ENCODE results near the gene UTS2R. TPM values are rescaled to one million over a fixed set of nuclear protein-coding genes. Genes with fewer than 3 reads are reported as not detected.
A peak's percentile ranks its signal among the peaks of the same experiment; 100 is the strongest.
"Not testable (repeated sequence)": the region's sequence is repeated elsewhere in the genome, so short reads cannot be mapped to it uniquely, and the experiment has no call there.

The UTS2R gene
- total RNA-seq, 1 donor, result not detected

GRCh38 chr17:82378741-82379021 is 7.1 kb downstream of the UTS2R start:
- no peaks in the 10 kb centered on the region for H3K4me1 ChIP-seq (ENCODE audit: insufficient read depth, low read length)
- peaks cover 37% of the 10 kb centered on the region for H3K27me3 ChIP-seq (ENCODE audit: insufficient read depth, low read length)
- no peaks in the 10 kb centered on the region for H3K9me3 ChIP-seq (ENCODE audit: low read depth, low read length)
- no peak overlapping the region for H3K27ac ChIP-seq (ENCODE audit: low read depth, low read length)
- no peaks in the 10 kb centered on the region for H3K36me3 ChIP-seq (ENCODE audit: insufficient read depth, low read length)
- H3K4me2 ChIP-seq (ENCODE audit: insufficient read depth, low read length), result no peak overlapping the region
- H4K20me1 ChIP-seq (ENCODE audit: insufficient read depth, low read length), result no peaks in the 10 kb centered on the region
- no peak overlapping the region for H3K4me3 ChIP-seq (ENCODE audit: insufficient read depth, low read length)
- H2AFZ ChIP-seq (ENCODE audit: low read length), result no peak overlapping the region
- peak; percentile 75 for DNase-seq (ENCODE audit: insufficient read length, low spot score, missing footprints)
- H3K79me2 ChIP-seq (ENCODE audit: insufficient read depth, low read length), result no peaks in the 10 kb centered on the region
- TF ChIP-seq CTCF (IDR thresholded peaks at IDR 0.05; ENCODE audit: extremely low read depth, low read depth, low read length), result no peak

GRCh38 chr17:82380860-82381702 is 9.5 kb downstream of the UTS2R start:
- TF ChIP-seq CTCF (IDR thresholded peaks at IDR 0.05; ENCODE audit: extremely low read depth, low read depth, low read length), result no peak
- peaks cover 34% of the 10 kb centered on the region for H3K27me3 ChIP-seq (ENCODE audit: insufficient read depth, low read length)
- H3K36me3 ChIP-seq (ENCODE audit: insufficient read depth, low read length), result no peaks in the 10 kb centered on the region
- H4K20me1 ChIP-seq (ENCODE audit: insufficient read depth, low read length), result no peaks in the 10 kb centered on the region
- no peak overlapping the region for H2AFZ ChIP-seq (ENCODE audit: low read length)
- no peaks in the 10 kb centered on the region for H3K79me2 ChIP-seq (ENCODE audit: insufficient read depth, low read length)
- H3K4me2 ChIP-seq (ENCODE audit: insufficient read depth, low read length), result peak overlapping the region; percentile 47
- H3K4me1 ChIP-seq (ENCODE audit: insufficient read depth, low read length), result peaks cover 8% of the 10 kb centered on the region
- no peaks in the 10 kb centered on the region for H3K9me3 ChIP-seq (ENCODE audit: low read depth, low read length)
- DNase-seq (ENCODE audit: insufficient read length, low spot score, missing footprints), result peak; percentile 77
- peak overlapping the region; percentile 40 for H3K4me3 ChIP-seq (ENCODE audit: insufficient read depth, low read length)
- H3K27ac ChIP-seq (ENCODE audit: low read depth, low read length), result no peak overlapping the region

DNA sequence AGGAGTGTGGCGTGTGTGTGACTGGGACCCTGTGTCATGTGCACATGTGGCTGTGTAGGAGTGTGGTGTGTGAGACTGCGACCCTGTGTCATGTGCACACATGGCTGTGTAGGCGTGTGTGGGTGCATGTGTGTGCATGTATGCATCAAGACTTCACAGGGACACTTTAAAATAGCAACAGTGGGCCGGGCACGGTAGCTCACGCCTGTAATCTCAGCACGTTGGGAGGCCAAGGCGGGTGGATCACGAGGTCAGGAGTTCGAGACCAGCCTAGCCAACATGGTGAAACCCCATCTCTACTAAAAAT is 10.1 kb downstream of the UTS2R start:
- not testable (repeated sequence) for H3K4me3 ChIP-seq (ENCODE audit: insufficient read depth, low read length); H3K4me1 ChIP-seq (ENCODE audit: insufficient read depth, low read length)
- H3K4me2 ChIP-seq (ENCODE audit: insufficient read depth, low read length), result peak overlapping the region; percentile 47

DNA sequence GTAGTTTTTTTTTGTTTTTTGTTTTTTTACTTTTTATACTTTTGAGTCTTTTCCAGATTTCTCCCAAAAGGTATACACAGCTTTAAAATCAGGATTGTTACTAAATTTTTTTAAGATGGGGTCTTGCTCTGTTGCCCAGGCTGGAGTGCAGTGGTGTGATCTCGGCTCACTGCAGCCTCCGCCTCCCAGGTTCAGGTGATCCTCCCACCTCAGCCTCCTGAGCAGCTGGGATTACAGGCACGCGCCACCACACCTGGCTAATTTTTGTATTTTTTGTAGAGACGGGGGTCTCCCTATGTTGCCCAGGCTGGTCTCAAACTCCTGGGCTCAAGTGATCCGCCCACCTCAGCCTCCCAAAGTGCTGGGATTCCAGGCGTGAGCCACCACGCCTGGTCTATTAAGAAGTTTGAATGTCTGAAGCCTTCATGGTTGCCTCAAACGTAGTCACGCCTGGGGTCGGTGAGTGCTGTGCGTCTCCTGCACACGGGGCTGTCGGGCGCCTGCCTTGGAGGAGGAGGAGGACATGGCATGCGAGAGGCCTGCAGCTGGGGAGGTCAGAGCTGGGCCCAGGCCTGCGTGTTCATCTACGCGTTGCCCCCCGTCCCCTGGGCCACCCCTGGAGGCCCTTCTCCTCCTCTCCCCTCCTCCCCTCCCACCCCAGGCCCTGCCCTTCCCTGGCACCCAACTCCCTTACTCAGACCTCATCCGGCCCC is 10.8 kb downstream of the UTS2R start:
- not testable (repeated sequence) for H3K79me2 ChIP-seq (ENCODE audit: insufficient read depth, low read length); H3K9me3 ChIP-seq (ENCODE audit: low read depth, low read length); H3K27ac ChIP-seq (ENCODE audit: low read depth, low read length); H3K36me3 ChIP-seq (ENCODE audit: insufficient read depth, low read length); H3K4me1 ChIP-seq (ENCODE audit: insufficient read depth, low read length); H4K20me1 ChIP-seq (ENCODE audit: insufficient read depth, low read length); H2AFZ ChIP-seq (ENCODE audit: low read length); H3K4me3 ChIP-seq (ENCODE audit: insufficient read depth, low read length); H3K4me2 ChIP-seq (ENCODE audit: insufficient read depth, low read length)
- H3K27me3 ChIP-seq (ENCODE audit: insufficient read depth, low read length), result peaks cover 46% of the 10 kb centered on the region
- peak; percentile 69 for DNase-seq (ENCODE audit: insufficient read length, low spot score, missing footprints)

More for the DNA sequence above, 10.1 kb downstream of the UTS2R start:
- H3K27ac ChIP-seq (ENCODE audit: low read depth, low read length); H3K36me3 ChIP-seq (ENCODE audit: insufficient read depth, low read length); H4K20me1 ChIP-seq (ENCODE audit: insufficient read depth, low read length); H2AFZ ChIP-seq (ENCODE audit: low read length); H3K79me2 ChIP-seq (ENCODE audit: insufficient read depth, low read length); H3K9me3 ChIP-seq (ENCODE audit: low read depth, low read length): not testable (repeated sequence)
- DNase-seq (ENCODE audit: insufficient read length, low spot score, missing footprints), result peak; percentile 22
- H3K27me3 ChIP-seq (ENCODE audit: insufficient read depth, low read length), result peaks cover 39% of the 10 kb centered on the region

- Histone ChIP-seq H3K4me2 (ENCODE audit: insufficient read depth, low read length) (no peak overlapping the region), H3K27ac (ENCODE audit: low read depth, low read length) (no peak overlapping the region), H3K27me3 (ENCODE audit: insufficient read depth, low read length) (peaks cover 50% of the 10 kb centered on the region), H3K4me3 (ENCODE audit: insufficient read depth, low read length) (no peak overlapping the region), H4K20me1 (ENCODE audit: insufficient read depth, low read length) (no peaks in the 10 kb centered on the region), H2AFZ (ENCODE audit: low read length) (no peak overlapping the region), H3K4me1 (ENCODE audit: insufficient read depth, low read length) (peaks cover 8% of the 10 kb centered on the region), H3K36me3 (ENCODE audit: insufficient read depth, low read length) (no peaks in the 10 kb centered on the region), H3K79me2 (ENCODE audit: insufficient read depth, low read length) (no peaks in the 10 kb centered on the region), H3K9me3 (ENCODE audit: low read depth, low read length) (no peaks in the 10 kb centered on the region)
- no peak for TF ChIP-seq CTCF (IDR thresholded peaks at IDR 0.05; ENCODE audit: extremely low read depth, low read depth, low read length)
- DNase-seq (ENCODE audit: insufficient read length, low spot score, missing footprints), result peak; percentile 62
These were observed 11.3 kb downstream of the UTS2R start for GRCh38 chr17:82382933-82383255.
